Activated gamma-delta T cell (primary cell): ENCODE data around the gene PLA2G3.
"Not testable (repeated sequence)": the region's sequence is repeated elsewhere in the genome, so short reads cannot be mapped to it uniquely, and the experiment has no call there.

Source experiments
- DNase-seq: peaks from one replicate; lab custom pipeline; 2025; lab: John Stamatoyannopoulos, UW
- total RNA-seq, 2 donors: gene quantifications; one replicate each; lab custom pipeline; 2026; lab: John Stamatoyannopoulos, UW

Gene PLA2G3, protein sequence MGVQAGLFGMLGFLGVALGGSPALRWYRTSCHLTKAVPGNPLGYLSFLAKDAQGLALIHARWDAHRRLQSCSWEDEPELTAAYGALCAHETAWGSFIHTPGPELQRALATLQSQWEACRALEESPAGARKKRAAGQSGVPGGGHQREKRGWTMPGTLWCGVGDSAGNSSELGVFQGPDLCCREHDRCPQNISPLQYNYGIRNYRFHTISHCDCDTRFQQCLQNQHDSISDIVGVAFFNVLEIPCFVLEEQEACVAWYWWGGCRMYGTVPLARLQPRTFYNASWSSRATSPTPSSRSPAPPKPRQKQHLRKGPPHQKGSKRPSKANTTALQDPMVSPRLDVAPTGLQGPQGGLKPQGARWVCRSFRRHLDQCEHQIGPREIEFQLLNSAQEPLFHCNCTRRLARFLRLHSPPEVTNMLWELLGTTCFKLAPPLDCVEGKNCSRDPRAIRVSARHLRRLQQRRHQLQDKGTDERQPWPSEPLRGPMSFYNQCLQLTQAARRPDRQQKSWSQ
- 0 reads per million in 2 donors for total RNA-seq

DNA sequence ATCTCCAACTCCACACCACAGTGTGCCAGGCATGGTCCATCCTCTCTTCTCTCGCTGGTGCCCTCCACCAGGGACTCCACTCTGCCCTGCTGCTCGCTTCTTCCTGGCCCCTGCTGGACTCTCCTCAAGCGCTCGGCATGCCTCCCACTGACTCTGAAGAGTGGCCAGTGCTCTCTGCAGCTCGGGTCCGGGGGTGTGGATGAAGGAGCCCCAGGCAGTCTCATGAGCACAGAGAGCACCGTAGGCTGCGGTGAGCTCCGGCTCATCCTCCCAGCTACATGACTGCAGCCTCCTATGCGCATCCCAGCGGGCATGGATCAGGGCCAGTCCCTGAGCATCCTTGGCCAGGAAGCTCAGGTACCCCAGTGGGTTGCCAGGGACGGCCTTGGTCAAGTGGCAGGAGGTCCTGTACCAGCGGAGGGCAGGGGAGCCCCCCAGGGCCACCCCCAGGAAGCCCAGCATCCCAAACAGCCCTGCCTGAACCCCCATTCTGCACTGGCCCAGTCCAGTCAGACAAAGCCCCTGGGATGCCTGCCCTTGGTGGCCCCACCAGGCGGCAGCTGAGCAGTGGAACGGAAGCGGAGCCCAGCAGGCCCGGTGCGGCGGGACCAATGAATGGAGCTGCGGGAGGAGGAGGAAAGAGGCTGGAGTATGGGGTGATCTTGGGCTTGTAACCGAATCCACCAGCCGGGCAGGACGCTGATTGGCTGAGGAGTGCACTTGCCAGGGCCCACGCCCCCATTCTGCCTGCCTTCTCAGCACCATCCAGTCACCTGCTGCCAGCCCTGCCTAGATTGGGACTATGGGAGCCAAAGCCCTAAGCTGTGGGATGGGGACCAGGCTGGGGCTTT lies at the start of gene PLA2G3:
TSS of gene PLA2G3 (minus strand) at position 643 of the 851 bp plus-strand sequence. CDS start at position 489, 154 bp downstream.
- no peak for DNase-seq

DNA sequence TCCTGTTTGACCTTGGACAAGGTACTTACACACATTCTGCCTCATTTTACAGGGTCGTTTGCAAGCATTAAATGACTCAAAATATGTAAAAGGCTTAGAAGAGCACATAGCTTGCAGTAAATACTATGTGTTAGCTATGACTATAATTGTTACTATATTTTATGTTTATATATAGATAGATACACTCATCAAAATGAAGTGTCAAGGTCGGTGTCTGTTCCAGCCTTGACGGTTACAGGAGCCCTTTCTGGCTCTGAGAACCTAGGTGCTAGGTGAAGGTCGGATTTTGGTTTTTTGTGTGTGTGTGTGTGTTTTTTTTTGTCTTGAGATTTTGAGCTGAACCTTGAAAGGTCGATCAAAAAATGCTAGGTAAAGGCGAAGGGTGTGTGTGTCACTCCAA lies 47.3 kb upstream of the PLA2G3 start:
- no peak for DNase-seq

DNA sequence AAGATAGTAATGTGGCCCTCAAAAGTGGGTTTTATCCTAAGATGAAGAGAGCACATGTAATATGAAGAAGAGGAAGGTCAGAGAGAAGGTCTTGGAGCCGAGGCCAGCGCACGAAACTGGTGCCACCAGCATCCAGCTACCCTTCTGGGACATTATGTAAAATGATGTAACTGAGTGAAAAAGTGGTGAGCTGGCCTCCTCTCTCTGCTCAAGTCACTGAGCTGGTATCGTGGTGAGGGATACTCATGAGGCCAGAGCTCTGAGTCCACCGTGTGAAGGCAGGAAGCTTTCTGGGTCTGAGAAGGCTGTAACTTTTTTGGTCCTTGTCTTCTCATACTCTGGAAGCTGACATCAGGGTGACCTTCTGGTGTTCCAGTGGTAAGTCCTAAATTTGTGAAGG lies 44.7 kb upstream of the PLA2G3 start:
- DNase-seq = no peak

DNA sequence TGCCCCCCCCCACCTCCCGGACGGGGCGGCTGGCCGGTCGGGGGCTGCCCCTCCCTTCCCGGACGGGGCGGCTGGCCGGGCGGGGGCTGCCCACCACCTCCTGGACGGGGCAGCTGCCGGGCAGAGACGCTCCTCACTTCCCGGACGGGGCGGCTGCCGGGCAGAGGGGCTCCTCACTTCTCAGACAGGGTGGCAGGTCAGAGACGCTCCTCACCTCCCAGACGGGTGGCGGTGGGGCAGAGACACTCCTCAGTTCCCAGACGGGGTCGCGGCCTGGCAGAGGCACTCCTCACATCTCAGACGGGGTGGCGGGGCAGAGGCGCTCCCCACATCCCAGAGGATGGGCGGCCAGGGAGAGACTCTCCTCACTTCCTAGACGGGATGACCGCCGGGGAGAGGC lies 43.7 kb upstream of the PLA2G3 start:
- DNase-seq = no peak

DNA sequence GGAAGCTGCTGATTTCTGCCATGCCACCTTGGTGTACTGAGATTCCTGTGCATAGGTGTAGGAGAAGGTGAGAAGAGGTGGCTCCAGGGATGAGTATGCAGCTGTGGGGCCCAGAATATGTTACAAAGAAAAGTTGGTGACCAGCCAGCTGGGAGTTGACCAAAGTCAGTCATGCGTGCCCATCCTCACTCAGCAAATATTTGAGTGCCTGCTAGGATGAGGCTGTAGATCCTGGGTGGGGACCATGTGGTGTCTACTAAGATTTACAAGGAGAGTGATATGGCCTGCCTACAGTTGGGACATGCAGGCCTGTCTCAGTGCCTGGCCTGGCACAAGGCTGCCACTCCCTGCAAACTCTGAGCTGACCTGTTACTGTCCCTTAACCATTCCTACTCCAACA lies 39.0 kb upstream of the PLA2G3 start:
- DNase-seq = no peak

DNA sequence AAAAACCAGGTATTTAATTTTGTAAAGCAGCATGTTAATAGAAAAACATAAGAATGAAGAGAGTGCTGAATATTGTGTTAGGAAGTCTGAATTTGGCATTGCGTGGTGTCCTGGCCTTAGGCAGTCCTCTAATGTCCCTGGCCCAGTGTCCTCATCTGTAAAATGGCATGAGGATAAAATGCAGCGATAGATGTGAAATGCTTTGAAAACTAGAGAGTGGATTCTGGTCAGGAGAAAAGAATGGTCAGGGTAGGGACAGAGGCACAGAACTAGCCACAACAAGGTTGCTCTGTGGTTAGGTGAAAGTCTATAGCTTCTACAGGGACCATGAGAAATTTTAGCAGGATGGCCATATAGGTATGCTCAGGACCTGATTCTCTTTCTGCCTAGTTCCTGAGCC lies 38.6 kb upstream of the PLA2G3 start:
- DNase-seq = no peak

DNA sequence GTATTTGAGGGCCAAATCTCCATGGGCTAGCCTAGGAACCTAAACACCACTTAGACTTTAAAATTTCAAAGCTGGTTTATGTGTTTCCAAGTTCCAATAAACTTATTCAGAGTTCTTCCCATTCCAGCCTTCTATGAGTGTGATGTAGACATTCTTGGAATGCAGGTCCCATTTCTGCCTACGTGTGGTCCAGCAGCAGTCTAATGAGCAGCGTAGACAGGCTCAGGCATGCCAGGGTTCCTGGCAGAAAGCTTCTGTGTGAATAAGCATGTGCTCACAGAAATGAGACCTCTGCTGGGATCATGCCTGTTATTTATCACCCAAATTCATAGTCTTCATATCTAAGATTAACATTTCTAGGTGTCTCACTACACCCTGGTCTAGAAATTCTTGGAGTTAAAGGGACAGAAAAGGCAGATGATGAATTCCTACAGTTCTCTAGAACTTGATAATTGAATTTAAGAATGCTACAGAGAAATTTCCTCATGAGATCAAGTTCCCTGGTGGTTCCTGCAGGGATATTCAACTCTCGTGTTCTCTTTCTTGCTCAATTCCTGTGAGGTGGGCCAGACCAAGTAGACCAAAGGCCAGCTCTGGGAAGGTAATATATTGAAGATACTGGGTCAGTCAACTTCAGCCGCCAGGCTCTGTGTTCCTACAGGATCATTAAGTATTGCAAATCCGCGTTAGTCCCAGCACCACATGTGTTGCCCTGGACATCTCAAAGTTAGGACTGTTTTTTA lies 37.3 kb upstream of the PLA2G3 start:
- DNase-seq = no peak

DNA sequence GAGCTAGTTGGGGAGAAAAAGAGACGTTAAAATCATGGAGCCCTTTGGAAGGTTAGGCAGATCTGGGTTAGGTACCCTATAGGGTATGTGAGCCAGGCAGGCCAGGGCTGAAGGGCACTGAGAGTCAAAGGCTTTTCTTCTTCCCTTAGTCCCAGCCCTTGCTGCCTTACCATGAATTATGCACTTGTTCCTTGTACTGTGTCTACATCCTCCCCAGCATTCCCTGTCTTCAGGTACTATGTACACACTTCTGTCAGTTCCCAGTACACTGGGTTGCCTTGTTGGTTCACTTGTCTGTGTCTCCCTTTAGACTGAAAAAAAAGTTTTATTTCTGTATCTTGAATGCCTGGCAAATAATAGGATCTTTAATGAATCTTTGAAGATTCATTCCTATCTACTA lies 36.6 kb upstream of the PLA2G3 start:
- DNase-seq = no peak

DNA sequence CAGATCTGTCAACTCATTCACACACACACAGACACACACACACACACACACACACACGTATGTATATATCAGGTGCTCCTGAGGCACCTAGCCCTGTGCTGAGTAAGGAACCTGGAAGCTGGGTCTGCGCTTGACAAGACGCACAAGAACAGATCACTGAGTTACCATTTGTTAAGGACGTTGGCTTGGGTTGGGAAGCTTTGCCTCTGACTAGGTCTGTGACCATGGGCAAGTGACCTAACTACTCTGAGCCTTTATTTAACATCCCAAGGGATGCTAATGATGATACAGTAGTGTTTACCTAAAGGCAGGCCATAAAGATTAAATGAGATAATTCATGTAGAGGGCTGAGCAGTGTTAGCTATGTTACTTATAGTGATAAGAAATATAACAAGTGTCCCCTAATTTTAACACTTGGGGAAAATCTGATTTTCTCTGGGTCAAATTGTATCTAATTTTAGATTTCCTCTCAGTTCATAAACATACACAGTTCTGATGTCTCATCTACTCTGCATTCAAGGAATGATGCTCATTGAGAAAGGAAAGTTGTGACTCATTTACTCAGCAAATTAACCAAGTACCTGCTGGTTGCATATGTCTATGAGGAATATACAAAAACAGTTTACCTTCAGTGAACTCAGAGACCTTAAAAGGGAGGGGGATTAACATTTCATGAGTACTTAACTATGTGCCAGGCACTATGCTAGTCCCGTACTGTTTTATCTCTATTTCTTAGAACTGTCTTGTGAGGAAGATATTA lies 33.3 kb upstream of the PLA2G3 start:
- DNase-seq = no peak

DNA sequence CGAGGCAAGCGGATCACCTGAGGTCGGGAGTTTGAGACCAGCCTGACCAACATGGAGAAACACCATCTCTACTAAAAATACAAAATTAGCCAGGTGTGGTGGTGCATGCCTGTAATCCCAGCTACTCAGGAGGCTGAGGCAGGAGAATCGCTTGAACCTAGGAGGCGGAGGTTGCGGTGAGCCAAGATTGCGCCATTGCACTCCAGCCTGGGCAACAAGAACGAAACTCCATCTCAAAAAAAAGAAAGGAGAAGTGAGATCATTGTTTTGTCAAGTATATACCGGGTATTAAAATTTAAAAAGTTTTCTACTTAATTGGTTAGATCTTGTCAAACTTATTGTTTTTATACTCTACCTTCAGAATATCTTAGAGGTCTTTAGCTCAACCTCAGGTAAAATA lies 31.4 kb upstream of the PLA2G3 start:
- not testable (repeated sequence) for DNase-seq

DNA sequence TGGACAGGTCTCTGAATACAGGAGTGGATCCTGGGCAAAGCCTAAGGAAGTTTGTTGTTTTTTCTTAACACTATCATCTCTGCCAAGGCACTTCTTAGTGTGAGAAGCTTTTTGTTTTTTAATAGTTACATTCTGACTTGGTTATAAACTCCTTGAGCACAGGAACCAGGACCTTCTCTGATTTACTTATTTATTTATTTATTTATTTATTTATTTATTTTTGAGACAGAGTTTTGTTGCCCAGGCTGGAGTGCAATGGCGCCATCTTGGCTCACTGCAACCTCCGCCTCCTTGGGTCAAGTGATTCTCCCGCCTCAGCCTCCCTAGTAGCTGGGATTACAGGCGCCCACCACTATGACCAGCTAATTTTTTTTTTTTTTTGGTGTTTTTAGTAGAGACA lies 30.7 kb upstream of the PLA2G3 start:
- DNase-seq = no peak

DNA sequence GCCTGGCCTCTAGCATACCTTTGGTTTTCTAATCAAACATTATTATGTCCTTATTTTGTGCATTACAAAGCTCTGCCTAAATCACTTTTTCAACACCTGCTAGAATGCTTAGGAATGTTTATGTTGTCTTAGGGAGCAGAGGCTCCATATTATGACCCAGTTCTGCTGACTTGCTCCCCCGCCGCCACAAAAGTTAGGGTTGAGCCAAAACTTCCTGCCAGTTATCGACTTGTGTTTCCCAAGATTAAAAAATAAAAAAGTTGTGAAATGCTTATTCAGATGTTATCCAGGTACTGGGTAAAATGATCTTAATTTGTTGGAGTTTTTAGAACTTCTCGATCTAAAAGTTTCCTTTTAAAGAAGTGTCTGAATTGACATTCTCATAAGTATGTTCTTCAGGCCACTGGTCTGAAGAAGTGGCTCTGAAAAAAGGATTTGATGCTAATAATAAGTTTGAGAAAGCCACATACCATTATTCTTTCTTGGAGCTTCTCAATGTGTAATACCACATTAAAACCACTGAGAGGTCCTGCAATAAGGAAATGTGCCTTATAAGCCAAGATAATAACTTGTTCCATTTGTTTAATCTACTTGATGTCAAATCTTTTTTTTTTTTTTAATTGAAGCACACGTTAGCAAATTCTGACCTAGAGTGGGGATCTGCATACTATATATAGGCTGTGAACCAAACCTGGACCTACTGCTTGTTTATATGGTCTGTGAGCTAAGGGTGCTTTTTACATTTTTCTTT lies 21.9 kb upstream of the PLA2G3 start:
- no peak for DNase-seq

DNA sequence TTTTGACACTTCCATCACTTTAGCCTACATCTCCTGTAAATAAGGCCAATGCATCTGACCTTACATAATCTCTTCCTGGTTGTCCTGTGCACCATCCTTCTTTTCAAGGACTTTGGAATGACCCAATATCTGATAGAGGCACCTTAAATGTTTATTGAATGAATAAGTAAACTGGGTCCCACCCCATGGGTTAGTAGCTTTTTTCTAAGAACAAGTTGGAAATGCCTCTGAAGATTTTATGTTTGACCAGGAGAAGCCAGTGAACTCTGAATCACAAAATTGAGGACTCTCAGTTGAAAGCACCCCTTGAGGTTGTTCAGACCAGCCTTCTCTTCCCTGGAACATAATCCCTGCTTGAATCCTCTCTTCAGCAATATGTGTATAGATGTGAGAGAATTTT lies 21.1 kb upstream of the PLA2G3 start:
- no peak for DNase-seq

DNA sequence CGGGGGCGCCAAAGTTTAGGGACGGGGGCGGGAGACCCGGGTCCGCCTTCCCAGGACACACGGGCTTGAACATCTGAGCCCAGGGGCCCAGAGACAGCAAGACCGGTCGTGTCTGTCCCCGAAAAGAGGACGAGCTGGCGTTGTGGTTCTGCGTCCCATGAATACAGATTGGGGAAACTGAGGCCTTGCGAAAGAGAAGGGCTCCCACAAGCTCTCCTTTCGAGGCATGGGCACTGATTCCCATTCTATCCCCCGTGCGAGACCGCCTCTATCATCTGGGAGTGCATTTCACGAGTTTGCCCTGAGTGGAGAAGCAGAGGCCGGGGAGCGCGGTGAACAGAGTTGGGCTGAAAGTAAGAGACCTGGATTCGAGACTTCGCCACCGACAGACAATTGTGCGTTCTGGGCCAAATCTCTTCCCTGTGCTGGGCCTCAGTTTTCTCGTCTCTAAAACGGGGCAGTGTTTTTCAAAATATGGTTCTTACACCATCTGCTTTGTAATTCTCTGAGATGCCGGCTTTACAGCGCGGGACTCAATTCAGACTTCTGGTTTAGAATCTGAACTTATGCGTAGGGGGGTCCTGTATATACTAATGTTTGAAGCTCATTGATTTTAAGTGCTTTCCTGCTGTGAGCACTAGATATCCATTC lies 20.1 kb upstream of the PLA2G3 start:
- DNase-seq = no peak

DNA sequence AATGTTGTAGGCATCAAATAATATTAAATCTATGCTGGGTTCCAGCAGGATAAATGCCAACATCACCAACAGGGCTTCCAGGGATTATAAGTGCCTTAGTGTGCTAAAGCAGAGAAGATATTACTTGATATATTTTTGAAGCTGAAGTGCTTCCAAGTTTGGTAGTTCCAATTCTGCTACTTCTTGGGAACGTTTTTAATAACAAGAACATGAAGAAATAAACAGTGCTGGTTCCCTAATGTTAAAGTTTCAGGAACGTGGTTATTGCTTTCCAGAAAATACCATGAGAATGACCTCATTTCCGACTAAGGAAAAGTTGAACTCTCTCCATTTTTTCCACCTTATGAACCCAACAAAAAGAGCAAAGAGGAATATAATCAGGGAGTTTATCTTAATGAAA lies 15.1 kb upstream of the PLA2G3 start:
- no peak for DNase-seq

DNA sequence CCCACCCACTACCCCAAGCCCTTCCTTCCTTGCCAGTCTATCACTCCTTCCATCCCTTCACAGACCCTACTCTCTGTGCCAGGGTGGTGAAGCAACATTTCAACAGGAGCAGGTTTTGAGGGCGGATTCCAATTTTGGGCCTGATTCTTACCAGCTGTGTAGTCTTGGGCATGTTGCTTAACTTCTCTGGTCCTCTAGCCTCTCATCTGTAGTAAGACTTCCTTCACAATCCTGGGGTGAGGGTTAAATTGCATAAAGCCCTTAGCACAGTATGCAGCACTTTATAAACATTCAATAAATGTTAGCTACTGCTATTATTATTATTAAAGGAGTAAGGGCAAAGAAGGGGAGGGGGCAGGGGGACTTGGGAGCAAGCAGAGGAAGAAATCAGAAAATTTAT lies 14.7 kb upstream of the PLA2G3 start:
- DNase-seq = no peak

DNA sequence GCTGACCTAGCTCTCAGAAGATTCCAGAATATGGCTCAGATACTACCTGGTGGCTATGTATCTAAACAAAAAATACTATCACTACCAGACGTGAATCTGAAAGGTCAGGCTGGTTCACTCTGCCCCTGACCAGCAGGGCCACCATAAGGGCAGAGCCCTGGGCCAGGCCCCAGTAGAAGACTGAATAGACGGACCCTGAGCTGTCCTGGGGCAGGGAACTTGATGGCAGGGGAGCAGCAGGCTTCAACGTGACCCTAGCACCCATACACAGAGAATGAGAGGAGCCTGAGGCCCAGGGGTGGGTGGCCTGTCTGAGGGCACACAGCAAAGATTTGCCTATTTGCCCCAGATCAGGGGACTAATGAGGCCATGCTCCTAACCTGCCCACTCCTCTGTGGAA lies 13.0 kb upstream of the PLA2G3 start:
- no peak for DNase-seq

DNA sequence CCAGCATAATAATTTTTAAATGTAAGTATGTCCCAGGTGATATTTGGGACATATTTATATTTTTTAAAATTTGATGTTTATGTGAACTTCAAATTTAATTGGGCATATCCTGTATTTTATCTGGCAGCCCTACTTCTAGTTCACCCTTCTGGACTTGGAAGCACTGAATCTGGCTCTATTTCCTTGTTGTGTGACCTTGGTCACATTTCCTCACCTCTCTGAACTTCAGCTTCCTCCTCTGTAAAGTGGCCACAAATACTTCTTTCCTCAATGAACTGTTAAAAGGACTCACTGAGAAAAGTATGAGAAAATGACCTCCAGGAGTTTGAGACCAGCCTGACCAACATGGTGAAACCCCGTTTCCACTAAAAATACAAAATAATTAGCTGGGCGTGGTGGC lies 11.6 kb upstream of the PLA2G3 start:
- no peak for DNase-seq

DNA sequence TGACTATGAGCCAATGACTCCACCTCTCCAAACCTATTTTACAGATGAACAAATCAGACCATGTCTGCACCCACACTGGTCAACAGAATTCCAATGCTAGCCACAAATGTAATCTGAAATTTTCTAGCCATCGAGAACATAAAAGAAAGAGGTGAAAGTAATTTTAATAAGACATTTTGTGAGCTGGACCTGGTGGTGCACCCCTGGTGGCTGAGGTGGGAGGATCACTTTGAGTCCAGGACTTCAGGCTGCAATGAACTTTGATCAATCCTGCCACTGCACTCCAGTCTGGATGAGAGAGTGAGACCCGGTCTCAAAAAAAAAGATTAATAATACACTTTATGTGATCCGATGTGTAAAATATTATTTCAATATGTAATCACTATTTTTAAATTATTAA lies 10.3 kb upstream of the PLA2G3 start:
- DNase-seq = no peak

DNA sequence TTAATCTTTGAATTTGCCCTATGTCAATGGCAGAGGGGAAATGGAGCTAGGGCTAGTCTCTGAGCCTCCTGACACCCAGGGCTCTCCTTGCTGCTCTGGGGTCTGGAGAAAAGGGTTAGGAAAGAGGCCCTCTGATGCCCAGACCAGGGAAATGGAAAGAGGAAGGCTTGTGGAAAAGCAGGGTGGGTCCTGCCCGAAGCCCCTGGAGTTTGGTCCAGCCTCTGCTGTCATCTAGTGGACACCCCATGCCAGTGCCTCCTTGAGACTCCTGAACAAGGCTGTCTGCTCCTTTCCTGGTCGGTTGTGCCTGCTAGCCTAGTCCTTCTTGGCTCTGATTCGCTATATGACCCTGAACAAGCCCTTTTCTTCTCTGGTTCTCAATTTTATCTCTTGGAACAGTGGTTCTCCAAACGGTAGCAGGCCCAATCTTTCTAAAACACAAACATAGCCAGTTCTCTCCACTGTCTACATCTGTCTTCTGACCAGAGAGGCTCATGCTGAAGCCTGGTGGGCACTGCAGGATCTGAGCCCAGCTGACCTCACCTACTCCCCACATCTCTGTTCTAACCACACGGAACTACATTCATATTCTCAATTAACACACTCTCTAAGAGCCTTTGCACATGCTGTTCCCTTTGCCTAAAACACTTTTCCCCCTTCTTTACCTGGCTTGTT lies 8.8 kb upstream of the PLA2G3 start:
- DNase-seq = no peak
